ENCODE results near the gene MIPOL1. TPM values are rescaled to one million over a fixed set of nuclear protein-coding genes. Genes with fewer than 3 reads are reported as not detected.

Gene MIPOL1
- total and polyA plus RNA-seq, 7 donors, result 1.2 to 21.6 (median 11.7) TPM

DNA sequence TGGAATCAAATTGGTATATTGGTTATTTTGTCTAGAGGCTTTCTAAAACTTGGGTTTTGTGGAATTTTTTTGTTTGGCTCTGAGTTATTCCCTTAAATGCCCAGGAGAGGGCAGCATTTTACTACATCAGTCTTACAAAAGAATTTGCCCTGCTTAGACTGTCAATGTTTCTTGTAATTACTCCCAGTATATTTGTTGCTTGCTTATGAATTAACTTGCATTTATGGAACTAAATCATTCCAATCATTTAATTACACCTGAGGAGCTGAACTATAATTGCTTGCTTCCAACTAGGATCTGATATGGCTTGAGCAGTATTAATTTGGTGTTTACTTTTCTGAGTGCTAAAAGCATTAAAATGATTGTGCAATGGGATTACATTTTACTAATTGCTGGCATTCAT, 48.7 kb downstream of the MIPOL1 start:
- no peak overlapping the region for H3K27ac ChIP-seq
- no peaks in the 10 kb centered on the region for H3K27me3 ChIP-seq
- H3K36me3 ChIP-seq, result no peaks in the 10 kb centered on the region
- no peaks in the 10 kb centered on the region for H3K4me1 ChIP-seq
- TF ChIP-seq POLR2AphosphoS5 (IDR thresholded peaks at IDR 0.05), result no peak
- TF ChIP-seq, protein P1, sequence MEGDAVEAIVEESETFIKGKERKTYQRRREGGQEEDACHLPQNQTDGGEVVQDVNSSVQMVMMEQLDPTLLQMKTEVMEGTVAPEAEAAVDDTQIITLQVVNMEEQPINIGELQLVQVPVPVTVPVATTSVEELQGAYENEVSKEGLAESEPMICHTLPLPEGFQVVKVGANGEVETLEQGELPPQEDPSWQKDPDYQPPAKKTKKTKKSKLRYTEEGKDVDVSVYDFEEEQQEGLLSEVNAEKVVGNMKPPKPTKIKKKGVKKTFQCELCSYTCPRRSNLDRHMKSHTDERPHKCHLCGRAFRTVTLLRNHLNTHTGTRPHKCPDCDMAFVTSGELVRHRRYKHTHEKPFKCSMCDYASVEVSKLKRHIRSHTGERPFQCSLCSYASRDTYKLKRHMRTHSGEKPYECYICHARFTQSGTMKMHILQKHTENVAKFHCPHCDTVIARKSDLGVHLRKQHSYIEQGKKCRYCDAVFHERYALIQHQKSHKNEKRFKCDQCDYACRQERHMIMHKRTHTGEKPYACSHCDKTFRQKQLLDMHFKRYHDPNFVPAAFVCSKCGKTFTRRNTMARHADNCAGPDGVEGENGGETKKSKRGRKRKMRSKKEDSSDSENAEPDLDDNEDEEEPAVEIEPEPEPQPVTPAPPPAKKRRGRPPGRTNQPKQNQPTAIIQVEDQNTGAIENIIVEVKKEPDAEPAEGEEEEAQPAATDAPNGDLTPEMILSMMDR (IDR thresholded peaks at IDR 0.05), result peak; percentile 9 to 77 (median 53)
- no peaks in the 10 kb centered on the region for H3K9me3 ChIP-seq
- intact Hi-C loops (cut with DNase I), result loop anchor here (5.0 kb wide), 1 partner anchor 626 kb away; no protein-coding TSS in a partner anchor
- no peak for DNase-seq
- H3K4me3 ChIP-seq, result no peak overlapping the region

DNA sequence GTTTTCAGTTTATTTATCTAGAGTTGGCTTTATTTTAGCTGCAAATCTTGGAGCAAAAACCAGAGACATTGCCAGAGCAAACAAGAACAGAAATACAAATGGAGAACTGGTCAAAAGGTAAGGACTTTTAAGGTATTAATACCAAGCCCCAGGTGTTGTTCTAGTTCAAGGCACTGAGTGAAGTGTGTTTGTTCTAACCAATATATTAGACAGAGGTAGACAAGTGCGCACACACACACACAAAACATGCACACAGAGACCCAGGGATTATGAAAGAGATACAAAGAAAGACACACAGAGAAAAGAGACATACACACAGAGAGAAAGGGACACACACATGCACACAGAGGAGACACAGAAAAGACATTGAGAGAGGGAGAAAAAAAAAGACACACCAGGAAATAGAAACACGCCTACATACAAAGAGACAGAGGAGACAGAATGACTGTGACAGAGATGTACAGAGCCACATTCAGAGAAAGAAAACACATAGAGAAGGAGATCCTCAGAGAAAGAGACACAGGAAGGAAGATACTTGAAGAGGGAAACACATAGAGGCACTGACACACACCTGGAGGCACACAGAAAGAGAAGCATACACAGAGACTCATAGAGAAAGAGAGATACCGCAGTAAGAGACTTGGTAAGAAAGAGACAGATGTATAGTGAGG, 50.2 kb downstream of the MIPOL1 start:
- Histone ChIP-seq H3K9me3 (no peaks in the 10 kb centered on the region), H3K4me1 (no peaks in the 10 kb centered on the region), H3K36me3 (no peaks in the 10 kb centered on the region), H3K27ac (no peak overlapping the region), H3K4me3 (no peak overlapping the region), H3K27me3 (no peaks in the 10 kb centered on the region)
- 50 to 84% methylated on average over 3 of the region's 3 CpGs for WGBS, 2 donors
- no peak for DNase-seq
- no peak for TF ChIP-seq POLR2AphosphoS5 (IDR thresholded peaks at IDR 0.05)
- TF ChIP-seq, protein P1 (IDR thresholded peaks at IDR 0.05), result no peak
- TF ChIP-seq EP300 (IDR thresholded peaks at IDR 0.05), result no peak
- TF ChIP-seq POLR2A (IDR thresholded peaks at IDR 0.05), result no peak
- intact Hi-C loops (cut with DNase I), result loop anchor here (5.0 kb wide), 1 partner anchor 624 kb away; no protein-coding TSS in a partner anchor

DNA sequence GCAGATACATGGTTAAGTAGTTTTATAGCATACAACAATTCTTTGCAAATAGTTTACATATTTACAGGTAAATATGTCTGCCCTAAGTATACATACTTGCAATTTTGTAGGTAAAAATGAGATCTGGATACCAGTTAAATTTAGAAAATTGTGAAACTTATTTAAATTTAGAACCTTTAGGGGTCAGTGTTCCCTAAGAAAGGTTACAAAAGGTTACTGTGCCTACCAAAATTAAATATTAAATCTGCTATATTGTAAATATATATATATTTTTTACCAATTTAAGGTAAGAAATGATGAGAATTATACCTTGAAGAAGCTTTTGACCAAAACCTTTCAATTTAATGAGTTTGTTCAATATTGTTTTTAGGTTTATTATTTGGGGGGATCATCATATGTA, 54.0 kb downstream of the MIPOL1 start:
- DNase-seq, result no peak
- intact Hi-C loops (cut with DNase I), result no loop called here
- TF ChIP-seq POLR2A (IDR thresholded peaks at IDR 0.05), result no peak
- no peak for TF ChIP-seq EP300 (IDR thresholded peaks at IDR 0.05)
- TF ChIP-seq POLR2AphosphoS5 (IDR thresholded peaks at IDR 0.05), result no peak
- TF ChIP-seq, protein P1 (IDR thresholded peaks at IDR 0.05), result no peak
- Histone ChIP-seq H3K4me3 (no peak overlapping the region), H3K27ac (no peak overlapping the region), H3K9me3 (no peaks in the 10 kb centered on the region), H3K36me3 (no peaks in the 10 kb centered on the region), H3K4me1 (no peaks in the 10 kb centered on the region), H3K27me3 (no peaks in the 10 kb centered on the region)

DNA sequence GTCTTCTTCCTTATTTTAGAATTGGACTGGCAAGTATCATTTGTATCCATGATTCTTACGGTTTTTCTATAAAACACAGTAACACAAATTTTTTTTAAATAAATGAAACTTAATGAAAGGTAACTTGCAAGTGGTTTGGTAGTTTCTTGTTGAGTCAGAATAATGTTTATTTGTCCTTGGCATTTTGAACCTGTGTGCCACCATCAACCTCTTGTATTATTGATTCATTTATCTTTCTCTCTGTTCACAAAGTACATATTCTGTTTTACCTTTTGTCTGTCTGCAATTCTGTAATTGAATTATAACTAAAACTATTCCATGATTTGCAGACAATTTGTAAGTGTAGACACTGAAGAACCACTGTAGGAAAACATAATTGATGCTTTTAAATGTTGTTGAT, 54.7 kb downstream of the MIPOL1 start:
- Histone ChIP-seq H3K27ac (no peak overlapping the region), H3K9me3 (no peaks in the 10 kb centered on the region), H3K27me3 (no peaks in the 10 kb centered on the region), H3K36me3 (no peaks in the 10 kb centered on the region), H3K4me3 (no peak overlapping the region), H3K4me1 (no peaks in the 10 kb centered on the region)
- intact Hi-C loops (cut with DNase I), result no loop called here
- no peak for TF ChIP-seq EP300 (IDR thresholded peaks at IDR 0.05)
- TF ChIP-seq, protein P1 (IDR thresholded peaks at IDR 0.05), result no peak
- no peak for TF ChIP-seq POLR2AphosphoS5 (IDR thresholded peaks at IDR 0.05)
- TF ChIP-seq POLR2A (IDR thresholded peaks at IDR 0.05), result no peak
- no peak for DNase-seq
- WGBS, 2 donors, result 60 to 91% methylated on average over 1 of the region's 1 CpG

DNA sequence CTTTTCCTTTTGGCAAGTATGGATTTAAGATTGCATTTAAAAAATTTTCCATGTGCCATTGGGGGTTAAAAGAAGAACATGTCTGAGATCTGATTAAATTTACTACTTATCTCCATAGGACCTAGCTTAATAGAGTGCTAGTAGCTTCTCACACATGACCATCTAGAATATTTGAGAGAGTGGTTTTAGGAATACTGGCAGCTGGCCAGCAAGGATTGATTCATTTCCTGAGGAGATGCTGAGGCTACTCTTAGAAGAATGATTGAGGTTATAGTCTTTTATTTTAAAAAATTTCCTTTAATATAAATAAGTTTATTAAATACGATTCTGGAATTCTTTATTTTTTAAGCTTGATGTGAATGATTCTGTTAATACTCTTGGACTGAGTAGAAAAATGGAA, 56.2 kb downstream of the MIPOL1 start:
- TF ChIP-seq POLR2AphosphoS5 (IDR thresholded peaks at IDR 0.05) (no peak), EP300 (IDR thresholded peaks at IDR 0.05) (no peak), POLR2A (IDR thresholded peaks at IDR 0.05) (no peak)
- TF ChIP-seq, protein P1 (IDR thresholded peaks at IDR 0.05), result no peak
- H3K36me3 ChIP-seq, result no peaks in the 10 kb centered on the region
- intact Hi-C loops (cut with DNase I), result no loop called here
- no peaks in the 10 kb centered on the region for H3K4me1 ChIP-seq
- no peaks in the 10 kb centered on the region for H3K9me3 ChIP-seq
- no peak overlapping the region for H3K27ac ChIP-seq
- DNase-seq, result no peak
- H3K4me3 ChIP-seq, result no peak overlapping the region
- 87 to 88% methylated on average over 1 of the region's 1 CpG for WGBS, 2 donors
- H3K27me3 ChIP-seq, result no peaks in the 10 kb centered on the region
